HG03025 (cell line): ENCODE data around the gene ISG15.
"Not testable (repeated sequence)": the region's sequence is repeated elsewhere in the genome, so short reads cannot be mapped to it uniquely, and the experiment has no call there.

Source experiments
- ATAC-seq: cut with Tn5 transposase; IDR thresholded peaks from one replicate; pipeline ENCODE4 v1.9.1; 2021; ENCODE audit warnings: mild to moderate bottlenecking, moderate library complexity; ENCODE audit not compliant: unreplicated experiment, low FRiP score

Gene ISG15

DNA sequence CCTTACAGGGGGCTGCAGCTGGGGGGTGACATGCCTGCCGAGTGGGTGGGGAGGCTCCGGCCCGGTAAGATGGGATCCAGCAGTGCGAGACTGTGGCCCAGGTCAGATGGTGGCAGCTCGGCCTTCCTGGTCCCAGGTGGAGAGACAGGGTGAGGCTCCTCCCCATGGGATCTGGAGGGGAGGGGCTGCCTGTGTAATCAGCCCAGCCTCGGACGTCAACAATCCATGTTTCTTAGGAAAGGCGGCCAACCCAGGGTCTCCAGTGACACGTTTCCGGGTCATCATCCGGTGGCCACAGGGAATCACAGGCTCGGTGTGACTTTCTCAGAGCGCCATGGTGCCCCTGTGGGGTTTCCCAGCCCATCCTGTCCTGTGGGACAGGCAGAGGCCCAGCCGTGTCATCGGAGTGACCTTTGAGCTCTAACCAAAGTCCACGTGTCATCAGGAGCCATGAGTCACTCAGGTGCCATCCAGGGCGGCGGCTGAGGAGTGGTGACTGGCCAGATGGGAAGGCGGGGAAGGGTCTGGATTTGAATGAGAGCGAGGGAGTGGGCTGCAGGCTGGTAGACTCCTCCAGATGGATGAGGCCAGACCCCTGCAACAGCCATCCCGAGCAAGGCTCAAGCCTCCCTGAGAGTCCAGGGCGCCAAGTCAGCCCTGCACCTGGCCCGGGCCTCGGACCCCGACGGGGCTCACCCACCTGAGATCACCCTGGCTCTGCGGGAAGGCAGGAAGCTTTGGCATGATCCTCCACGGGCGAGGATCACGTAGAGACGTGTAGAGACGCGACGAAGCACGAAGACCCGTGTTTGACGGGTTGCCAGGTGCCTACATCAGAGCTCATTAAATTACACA, 6.8 kb upstream of the ISG15 start:
- ATAC-seq, result no peak

DNA sequence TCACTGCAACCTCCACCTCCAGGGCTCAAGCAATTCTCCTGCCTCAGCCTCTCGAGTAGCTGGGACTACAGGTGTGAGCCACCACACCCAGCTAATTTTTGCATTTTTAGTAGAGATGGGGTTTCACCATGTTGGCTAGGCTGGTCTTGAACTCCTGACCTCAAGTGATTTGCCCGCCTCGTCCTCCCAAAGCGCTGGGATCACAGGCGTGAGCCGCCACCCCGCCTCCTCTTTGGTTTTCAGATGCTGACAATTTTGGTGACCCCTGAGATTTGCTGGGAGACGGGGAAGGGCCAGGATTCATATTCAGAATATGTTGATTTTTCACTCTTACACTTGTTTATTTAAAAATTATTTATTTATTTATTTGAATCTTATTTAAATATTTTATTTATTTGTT, 3.2 kb upstream of the ISG15 start:
- not testable (repeated sequence) for ATAC-seq

DNA sequence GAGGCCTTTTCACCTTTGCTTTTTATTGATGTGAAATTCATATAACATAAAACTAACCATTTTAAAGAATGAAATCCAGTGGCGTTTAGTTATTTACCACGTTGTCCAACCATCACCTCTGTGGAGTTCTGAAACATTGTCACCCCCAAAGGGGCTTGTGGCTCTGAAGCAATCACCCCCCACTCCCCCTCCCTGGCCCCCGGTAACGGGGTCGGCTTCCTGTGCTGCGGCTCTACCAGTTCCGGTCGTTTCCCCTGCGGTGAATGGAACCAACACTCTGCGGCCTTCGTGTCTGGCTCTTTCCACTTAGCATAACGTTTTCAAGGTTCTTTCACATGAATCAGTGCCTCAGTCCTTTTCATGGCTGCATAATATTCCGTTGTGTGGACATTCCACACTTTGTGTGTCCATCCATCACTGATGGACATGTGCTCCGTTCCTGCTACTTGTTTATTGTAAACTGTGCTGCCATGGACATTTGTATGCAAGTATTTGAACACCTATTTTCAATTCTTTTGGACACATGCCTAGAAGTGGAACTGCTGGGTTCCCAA, 1.8 kb upstream of the ISG15 start:
- no peak for ATAC-seq

DNA sequence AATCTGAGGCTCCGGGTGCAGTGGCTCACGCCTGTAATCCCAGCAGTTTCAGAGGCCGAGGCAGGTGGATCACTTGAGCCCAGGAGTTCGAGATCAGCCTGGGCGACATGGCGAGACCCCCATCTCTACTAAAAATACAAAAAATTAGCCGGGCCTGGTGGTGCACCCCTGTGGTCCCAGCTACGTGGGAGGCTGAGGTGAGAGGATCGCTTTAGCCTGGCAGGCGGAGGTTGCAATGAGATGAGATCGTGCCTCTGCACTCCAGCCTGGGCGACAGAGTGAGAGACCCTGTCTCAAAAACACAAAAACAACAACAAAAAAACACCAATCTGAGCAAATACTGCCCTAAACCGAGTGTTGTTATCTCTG, 577 bp upstream of the ISG15 start:
- ATAC-seq, result not testable (repeated sequence)

DNA sequence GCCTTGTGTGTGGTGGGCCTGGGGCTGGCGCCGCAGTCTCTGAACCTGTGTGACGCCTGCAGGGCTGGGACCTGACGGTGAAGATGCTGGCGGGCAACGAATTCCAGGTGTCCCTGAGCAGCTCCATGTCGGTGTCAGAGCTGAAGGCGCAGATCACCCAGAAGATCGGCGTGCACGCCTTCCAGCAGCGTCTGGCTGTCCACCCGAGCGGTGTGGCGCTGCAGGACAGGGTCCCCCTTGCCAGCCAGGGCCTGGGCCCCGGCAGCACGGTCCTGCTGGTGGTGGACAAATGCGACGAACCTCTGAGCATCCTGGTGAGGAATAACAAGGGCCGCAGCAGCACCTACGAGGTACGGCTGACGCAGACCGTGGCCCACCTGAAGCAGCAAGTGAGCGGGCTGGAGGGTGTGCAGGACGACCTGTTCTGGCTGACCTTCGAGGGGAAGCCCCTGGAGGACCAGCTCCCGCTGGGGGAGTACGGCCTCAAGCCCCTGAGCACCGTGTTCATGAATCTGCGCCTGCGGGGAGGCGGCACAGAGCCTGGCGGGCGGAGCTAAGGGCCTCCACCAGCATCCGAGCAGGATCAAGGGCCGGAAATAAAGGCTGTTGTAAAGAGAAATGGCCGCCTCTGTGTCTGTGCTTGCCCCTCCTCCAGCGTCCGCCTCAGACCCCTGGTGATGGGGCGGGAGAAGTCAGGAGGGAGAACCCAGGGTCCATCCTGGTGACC, 788 bp downstream of the ISG15 start:
- no peak for ATAC-seq

DNA sequence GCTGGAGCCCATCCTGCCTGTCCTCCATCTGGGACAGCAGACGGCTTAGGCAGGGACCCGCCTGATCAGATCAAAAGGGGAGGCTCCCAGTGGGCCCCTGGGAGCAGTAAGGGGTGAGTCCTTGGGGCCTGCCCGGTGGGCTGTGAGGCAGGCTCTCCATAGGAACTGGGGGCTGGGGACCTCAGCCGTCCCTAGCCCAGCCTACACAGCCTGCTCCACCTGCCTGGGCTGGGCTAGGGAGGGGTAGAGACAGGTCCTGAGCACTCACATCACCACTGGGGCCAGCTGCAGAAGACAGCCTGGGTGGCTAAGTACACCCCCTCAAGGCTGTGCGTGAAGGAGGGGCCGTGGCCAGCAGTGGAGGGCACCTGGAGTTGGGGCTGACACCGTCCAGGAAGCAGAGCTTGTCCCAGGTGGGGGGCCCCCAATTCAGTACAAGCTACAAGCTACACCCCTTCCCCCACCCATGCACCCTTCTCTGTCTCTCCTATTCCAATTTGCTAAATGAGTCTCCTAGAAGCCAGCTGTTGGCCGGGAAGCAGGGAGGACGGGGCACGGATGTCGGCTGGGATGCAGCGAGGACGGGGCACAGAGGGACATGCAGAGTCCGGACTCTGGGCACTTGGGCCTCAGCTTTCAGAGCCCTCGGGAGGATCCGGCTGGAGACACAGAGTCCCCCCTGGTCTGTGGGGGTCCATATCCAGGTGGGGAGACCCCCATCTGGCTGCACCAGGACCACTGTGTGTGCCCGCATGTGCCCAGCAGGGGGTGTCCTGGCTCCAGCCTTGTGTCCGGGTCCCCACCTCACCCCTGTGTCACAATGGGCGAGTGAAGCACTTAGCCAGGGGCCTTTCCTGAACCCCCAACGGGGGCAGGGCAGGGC, 1.7 kb downstream of the ISG15 start:
- ATAC-seq, result no peak

DNA sequence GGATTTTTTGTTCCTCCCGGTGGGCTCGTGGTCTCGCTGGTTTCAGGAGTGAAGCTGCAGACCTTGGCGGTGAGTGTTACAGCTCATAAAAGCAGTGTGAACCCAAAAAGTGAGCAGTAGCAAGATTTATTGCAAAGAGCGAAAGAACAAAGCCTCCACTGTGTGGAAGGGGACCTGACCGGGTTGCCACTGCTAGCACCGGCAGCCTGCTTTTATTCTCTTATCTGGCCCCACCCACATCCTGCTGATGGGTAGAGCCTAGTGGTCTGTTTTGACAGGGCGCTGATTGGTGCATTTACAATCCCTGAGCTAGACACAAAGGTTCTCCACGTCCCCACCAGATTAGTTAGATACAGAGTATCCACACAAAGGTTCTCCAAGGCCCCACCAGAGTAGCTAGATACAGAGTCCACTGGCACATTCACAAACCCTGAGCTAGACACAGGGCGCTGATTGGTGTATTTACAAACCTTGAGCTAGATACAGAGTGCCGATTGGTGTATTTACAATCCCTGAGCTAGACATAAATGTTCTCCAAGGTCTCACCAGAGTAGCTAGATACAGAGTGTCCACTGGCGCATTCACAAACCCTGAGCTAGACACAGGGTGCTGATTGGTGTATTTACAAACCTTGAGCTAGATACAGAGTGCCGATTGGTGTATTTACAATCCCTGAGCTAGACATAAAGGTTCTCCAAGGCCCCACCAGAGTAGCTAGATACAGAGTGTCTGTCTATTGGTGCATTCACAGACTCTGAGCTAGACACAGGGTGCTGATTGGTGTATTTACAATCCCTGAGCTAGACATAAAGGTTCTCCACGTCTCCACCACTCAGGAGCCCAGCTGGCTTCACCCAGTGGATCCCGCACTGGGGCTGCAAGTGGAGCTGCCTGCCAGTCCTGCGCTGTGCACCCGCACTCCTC, 4.4 kb downstream of the ISG15 start:
- ATAC-seq, result not testable (repeated sequence)

DNA sequence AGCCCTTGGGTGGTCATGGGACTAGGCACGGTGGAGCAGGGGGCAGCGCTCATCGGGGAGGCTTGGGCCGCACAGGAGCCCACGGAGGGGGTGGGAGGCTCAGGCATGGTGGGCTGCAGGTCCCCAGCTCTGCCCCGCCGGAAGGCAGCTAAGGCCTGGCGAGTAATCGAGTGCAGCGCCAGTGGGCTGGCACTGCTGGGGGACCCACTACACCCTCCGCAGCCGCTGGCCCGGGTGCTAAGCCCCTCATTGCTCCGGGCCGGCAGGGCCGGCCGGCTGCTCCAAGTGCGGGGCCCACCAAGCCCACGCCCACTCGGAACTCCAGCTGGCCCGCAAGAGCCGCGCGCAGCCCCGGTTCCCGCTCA, 5.0 kb downstream of the ISG15 start:
- not testable (repeated sequence) for ATAC-seq

DNA sequence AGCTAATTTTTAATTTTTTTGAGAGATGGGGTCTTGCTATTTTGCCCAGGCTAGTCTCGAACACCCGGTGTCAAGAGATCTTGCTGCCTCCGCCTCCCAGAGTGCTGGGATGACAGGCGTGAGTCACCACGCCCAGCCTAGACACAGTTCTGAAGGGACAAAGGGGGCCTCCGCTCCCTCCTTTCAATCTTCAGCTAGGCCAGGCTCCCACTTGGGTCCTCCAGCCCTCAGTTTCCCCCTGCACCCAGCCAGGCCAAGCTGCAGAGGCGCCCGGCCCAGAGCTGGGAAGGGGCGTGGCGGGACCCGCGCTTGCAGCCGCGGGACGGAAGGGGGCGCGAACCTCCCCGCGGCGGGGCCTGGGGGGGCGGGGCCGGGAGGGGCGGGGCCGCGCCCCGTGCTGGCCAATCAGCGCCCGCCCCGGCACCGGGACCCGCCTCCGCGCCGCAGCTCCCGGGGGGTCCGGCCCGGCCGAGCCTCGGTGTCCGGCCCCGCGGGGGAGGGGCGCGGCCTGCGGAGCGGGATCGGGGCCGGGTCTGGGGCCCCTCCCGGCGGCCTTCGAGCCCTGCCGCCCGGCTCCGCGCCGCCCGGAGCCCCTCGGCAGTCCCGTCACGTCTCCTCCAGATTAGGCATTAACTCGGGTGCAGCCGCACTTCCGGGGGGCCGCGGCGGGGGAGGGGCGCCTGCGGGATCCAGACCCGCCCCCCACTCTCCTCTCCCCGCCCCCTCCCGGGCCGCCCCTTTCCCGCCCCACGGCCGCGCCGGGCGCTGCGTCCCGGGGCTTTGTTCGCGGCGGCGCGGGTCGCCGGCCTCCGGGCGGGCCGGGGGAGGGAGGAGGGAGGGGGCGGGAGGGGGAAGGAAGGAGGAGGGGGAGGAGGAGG, 6.1 kb downstream of the ISG15 start:
- peak; percentile 65 for ATAC-seq

DNA sequence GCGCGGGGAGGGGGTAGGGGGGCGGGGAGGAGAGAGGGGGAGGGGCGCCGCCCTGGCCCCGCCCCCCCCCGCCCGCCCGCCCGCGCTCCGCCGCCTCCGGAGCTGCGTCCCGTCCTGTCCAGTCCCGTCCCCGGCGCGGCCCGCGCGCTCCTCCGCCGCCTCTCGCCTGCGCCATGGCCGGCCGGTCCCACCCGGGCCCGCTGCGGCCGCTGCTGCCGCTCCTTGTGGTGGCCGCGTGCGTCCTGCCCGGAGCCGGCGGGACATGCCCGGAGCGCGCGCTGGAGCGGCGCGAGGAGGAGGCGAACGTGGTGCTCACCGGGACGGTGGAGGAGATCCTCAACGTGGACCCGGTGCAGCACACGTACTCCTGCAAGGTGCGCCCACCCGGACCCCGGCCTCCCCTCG, 6.7 kb downstream of the ISG15 start, which contains the start of gene AGRN:
Gene AGRN (plus strand): TSS at position 121 of the 405 bp plus-strand sequence. CDS start 53 bp downstream, at position 174.
- peak; percentile 28 for ATAC-seq

DNA sequence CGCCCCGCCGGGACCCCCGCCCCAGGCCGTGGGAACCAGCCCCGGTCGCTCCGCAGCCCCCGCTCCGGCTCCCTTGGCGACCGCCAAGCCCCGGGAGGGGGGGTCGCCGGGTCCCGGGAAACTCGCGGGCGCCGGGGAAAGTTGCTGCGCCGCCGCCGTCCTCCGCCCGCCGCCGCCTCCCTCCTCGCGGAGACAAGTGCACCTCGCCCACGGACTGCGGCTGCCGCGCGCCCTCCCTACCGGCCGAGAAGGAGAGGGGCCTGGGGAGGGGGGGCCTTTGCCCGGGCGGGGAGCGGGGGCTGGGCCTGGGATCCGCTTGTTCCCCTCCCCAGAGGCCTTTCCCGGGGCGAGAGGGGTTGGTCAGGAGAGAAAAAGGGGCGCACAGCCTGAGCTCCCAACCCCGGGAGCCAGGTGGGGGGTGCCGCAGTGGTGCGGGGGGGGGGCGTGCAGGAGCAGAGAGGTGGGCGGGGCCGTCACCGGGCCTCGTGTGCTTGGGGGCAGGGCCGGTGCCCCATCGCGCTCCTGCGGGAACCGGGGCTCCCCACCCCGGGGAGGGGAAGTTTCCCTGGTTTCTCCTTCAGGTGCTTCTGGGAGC, 7.2 kb downstream of the ISG15 start:
- no peak for ATAC-seq

DNA sequence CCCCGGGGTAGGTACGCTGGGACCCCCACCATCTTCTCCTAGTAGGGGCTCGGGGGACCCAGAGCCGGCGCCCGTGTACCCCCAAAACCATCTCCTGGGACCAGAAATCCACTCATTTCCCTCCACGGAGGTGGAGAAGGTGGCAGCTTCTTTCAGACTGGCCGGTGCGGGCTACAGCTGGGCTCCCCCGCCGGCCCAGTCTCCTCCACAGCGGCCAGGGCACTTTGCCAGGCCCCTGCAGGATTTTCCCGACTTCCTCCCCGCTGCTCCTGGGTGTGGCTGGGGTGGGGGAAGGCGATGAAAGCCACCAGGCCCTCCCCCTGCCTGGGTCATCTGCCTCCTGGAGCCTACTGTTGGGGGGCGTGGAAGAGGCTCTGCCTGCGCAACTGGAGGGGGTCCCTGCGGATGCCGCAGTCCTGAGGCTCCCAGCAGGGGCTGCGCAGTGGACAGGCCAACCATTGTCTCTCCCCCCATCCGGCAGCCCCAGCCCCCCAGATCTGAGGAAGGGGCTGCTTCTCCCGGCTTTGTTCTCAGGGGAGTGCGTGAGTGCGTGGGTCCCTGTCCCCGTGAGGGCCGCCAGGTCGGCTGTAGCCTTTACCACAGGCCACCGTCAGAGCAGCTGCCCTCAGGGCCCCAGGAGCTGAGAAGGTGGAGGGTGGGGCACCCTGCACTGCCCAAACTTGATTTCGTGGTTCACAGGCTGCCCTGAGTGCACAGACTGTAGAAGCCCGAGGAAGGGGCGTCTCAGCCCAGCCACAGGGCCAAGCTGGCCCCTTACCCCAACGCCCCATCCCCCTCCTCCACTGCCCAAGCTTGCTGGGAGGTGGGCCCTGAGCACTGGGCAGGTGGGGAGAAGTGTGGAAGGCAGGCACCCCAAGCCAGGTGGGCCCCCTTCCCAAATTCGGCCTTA, 8.0 kb downstream of the ISG15 start:
- no peak for ATAC-seq

DNA sequence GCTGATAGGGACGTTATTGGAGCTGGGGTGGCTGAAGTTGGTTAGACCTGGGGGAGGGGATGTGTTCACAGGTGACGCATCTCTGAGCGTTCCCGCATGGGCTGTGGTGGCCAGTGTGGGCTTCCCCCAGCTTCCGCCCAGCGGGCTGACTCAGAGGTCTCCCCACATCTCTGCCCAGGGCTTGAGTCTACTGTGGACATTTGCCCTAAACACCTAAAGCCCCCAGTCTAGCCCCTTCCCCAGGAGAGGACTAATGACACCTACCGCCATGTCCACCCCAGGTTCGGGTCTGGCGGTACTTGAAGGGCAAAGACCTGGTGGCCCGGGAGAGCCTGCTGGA, 8.6 kb downstream of the ISG15 start:
- ATAC-seq, result no peak

DNA sequence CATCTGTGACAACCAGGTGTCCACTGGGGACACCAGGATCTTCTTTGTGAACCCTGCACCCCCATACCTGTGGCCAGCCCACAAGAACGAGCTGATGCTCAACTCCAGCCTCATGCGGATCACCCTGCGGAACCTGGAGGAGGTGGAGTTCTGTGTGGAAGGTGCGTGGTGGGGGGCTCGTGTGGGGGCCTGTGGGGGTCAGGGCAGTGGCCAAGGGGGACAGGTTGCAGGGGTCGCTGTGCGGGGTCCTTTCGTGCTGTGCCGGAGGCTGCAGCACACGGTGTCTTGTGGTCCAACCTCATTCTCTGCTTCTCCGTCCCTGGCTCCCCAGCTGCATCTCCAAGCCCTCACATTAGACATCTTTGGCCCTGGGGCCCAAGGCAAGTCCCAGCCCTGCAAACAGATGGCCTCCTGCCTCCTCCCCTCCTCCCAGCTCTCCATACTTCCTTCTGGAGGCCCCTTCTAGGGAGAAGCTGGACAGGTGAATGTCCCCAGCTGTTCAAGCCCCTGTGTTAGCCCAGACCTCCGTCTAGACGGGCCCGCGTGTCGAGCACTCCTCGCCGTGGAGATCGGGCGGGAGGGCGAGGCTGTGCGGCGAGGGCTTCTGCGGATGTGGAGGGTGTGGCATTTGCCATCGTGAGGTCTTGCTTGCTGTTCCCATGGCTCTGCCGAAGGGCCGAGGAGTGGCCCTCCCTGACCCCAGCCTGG, 9.2 kb downstream of the ISG15 start:
- no peak for ATAC-seq

DNA sequence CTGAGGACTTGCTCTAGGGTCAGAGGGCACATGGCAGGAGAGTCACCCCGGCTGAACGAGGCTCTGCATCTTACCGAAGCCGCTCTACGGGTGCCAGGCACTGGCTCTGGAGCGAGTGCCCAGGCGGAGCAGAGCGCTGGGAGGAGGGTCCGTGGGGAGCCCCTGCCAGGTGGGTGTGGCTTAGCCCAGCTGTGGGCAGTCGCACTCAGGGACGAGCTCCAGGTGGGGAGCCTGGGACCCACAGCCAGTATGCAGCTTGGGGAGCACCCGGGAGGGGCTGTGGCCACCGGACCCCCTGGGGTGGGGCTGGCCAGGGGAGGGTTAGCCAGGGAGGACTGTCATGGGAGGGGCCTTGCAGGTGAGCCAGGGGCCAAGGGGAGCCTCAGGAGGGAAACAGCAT, 10.4 kb downstream of the ISG15 start:
- ATAC-seq, result no peak

DNA sequence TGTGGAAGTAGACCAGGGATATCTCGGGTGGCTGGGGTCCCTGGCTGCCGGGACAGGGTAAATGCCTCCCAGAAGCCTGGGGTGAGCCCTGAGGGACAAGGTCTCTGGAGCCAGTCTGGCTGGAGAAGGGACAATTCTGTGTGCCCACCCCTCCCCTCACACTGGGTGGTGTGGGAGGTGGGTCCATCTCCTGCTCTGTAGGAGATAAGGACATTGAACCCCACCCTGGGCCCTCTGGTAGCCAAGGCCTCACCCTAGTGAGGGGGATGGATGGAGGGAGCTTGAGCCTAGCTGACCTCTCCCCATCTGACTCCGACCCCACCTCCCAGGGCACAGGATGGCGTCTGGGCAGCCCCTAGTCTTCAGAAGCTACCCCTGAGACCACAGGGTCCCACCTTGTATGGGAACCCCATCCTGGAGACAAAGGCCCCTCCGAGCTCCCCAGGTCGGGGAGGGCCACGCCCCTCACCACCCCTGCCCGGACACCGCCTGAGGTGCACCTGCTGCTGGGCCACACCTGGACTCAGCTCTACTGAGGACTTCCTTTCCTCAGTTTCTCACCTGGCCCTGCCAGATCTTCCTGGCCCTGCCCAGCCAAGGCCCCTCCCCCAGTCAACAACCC, 11.0 kb downstream of the ISG15 start:
- no peak for ATAC-seq
